ENCODE data around the gene ANKK1.

- TF ChIP-seq, protein P1, sequence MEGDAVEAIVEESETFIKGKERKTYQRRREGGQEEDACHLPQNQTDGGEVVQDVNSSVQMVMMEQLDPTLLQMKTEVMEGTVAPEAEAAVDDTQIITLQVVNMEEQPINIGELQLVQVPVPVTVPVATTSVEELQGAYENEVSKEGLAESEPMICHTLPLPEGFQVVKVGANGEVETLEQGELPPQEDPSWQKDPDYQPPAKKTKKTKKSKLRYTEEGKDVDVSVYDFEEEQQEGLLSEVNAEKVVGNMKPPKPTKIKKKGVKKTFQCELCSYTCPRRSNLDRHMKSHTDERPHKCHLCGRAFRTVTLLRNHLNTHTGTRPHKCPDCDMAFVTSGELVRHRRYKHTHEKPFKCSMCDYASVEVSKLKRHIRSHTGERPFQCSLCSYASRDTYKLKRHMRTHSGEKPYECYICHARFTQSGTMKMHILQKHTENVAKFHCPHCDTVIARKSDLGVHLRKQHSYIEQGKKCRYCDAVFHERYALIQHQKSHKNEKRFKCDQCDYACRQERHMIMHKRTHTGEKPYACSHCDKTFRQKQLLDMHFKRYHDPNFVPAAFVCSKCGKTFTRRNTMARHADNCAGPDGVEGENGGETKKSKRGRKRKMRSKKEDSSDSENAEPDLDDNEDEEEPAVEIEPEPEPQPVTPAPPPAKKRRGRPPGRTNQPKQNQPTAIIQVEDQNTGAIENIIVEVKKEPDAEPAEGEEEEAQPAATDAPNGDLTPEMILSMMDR (IDR thresholded peaks at IDR 0.05; ENCODE audit: low read depth, low read length, poor library complexity, severe bottlenecking): no peak
- TF ChIP-seq EZH2phosphoT487 (IDR thresholded peaks at IDR 0.05; ENCODE audit: borderline replicate concordance, low read length): no peak
Observed at GRCh38 chr11:113417428-113417827, 29.8 kb downstream of the ANKK1 start.
